HG02763 (cell line): ENCODE data around the gene HIBADH.
"Not testable (repeated sequence)": the region's sequence is repeated elsewhere in the genome, so short reads cannot be mapped to it uniquely, and the experiment has no call there.

ENCODE experiments used
- ATAC-seq: cut with Tn5 transposase; IDR thresholded peaks from one replicate; pipeline ENCODE4 v1.9.1; 2021; ENCODE audit warnings: mild to moderate bottlenecking, moderate library complexity; ENCODE audit not compliant: unreplicated experiment

The HIBADH gene

DNA sequence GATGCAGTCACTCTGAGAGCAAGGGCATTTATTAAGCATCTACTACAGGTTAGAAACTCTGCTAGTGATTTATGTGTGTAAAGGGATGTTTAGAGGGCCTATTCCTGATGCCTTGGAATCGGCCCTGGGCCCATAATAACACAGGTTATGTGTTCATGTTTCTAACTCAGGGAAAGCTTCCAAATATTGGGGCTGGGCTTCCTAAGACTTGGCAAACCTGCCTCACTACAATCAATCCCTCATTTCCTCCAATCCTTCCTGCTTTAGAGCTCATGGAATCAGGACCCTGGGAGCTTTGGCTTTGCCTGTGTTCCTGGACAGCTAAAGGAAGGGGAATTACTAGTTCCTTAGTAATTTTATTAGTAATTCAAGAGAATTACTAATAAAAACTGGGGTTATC, 148.8 kb downstream of the HIBADH start:
- no peak for ATAC-seq

GRCh38 chr7:27511370-27511769, 151.3 kb downstream of the HIBADH start:
- not testable (repeated sequence) for ATAC-seq

DNA sequence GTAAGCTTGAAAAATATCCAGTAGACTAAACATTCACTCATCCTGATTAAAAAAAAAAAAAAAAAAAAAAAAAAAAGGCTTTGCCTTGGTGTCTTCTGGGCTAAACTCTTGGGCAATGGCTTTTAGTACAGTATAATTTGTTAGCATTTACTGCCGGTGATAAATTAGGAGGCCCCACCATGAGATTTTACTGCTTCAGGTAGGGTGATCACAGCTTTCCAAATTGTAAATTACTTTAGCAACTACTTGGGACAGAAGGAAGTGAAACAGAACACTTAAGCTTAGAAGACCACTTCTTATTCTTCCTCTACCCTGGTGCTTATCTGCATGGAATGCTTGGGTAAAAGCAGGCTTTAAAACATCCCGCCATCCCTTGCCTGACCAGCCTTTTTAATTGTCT, 152.1 kb downstream of the HIBADH start:
- ATAC-seq, result no peak

DNA sequence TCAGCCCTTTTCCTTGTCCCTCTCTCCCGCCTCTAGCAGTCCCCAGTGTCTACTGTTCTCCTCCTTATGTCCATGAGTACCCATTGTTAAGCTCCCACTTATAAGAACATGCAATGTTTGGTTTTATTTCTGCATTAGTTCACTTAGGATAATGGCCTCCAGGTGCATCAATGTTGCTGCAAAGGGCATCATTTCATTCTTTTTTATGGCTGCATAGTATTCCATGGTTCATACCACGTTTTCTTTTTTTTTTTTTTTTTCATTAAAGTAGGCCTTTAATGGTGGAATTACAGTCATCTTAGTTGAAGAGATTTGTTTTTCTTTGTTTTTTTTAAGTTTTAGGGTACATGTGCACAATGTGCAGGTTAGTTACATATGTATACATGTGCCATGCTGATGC, 160.8 kb downstream of the HIBADH start:
- not testable (repeated sequence) for ATAC-seq

GRCh38 chr7:27501001-27501400, 161.7 kb downstream of the HIBADH start:
- no peak for ATAC-seq

DNA sequence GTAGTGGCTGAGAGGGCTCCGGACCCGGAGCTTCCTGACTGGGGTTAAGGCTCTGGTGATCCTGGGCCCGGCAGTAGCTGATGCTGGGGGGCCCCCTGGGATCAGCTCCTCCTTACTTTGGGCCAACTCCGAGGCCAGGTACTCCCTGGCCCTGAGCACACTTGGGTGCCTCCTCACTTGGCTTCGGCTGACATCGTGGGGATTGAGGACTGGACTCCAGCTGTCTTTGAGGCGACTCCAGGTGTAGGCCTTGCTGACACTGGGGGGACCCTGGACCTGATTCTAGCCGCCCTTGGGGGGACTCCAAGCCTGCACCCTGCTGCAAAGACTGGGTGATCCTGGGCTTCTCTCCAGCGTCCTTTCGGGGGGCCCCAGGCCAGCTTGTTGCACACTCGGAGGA, 170.5 kb downstream of the HIBADH start:
- no peak for ATAC-seq

- ATAC-seq, result no peak
Observed at GRCh38 chr7:27491534-27491933, 171.1 kb downstream of the HIBADH start.

- no peak for ATAC-seq
Observed at GRCh38 chr7:27487509-27487908, 175.2 kb downstream of the HIBADH start.

DNA sequence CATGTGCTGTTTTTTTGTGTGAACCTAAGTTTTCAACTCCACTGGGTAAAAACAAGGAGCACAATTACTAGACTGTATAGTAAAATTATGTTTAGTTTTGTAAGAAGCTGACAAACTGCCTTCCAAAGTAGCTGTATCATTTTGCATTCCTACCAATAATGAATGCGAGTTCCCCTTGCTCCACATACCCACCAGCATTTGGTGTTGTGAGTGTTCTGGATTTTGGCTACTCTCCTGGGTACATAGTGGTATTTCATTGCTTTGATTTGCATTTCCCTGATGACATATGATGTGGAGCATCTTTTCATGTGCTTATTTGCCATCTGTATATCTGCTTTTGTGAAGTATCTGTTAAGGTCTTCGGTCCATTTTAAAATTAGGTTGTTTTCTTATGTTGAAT, 178.2 kb downstream of the HIBADH start:
- no peak for ATAC-seq

DNA sequence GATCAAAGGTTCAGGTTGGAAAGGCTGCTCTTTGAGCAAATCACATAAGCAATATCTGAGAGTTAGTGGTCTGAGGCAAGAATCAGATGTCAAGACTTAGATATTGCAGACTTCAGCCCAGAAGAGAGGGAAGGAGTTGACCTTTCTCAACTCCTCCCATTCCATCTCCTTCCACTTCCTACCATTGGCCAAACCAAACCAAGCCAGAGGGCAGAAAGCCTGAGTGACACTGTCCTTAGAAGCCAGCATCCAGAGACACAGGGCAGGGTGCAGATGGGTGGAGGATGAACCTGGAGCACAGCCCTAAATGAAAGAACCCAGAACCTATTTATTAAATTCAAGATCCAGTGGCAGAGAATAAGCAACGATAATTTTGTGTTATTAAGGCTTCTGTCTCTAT, 180.5 kb downstream of the HIBADH start:
- no peak for ATAC-seq

- ATAC-seq, result no peak
Observed at GRCh38 chr7:27478556-27478955, 184.1 kb downstream of the HIBADH start.

DNA sequence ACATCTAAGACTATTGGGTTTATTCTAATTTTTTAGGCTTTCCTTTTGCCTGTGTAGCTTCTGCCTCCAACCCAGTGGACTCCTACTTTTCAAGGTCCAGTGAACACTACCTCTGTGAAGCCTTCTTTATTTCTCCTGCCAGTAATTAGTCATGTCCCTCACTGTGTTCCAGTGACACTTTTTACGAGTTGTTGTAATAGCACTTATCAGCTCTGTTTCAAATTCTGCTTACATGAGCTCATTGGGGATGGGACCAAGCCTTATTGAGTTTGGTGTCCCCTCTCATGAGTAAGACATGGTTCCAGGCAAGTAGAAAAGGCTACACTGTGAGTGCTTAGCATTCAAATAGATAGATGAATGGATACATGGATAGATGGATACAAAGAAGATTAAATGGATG, 184.6 kb downstream of the HIBADH start:
- ATAC-seq, result no peak

GRCh38 chr7:27476493-27476892, 186.2 kb downstream of the HIBADH start:
- no peak for ATAC-seq
